Trophoblast cell (in vitro differentiated cells and primary cell): Measurements from ENCODE around the gene DDX31.

Experiments used
- DNase-seq, 2 donors: peaks; one replicate each; pipeline ENCODE4 v3.0.0-alpha.2; 2016
- H2AFZ ChIP-seq: 2 replicates; pipeline ENCODE4 v1.6.1; 2013; ENCODE audit warnings: low read length, moderate library complexity, mild to moderate bottlenecking; ENCODE audit not compliant: insufficient read depth, poor library complexity
- H2AK5ac ChIP-seq: 2 replicates; pipeline ENCODE4 v1.6.1; 2013; ENCODE audit warnings: mild to moderate bottlenecking, low read length
- H2BK120ac ChIP-seq: 2 replicates; pipeline ENCODE4 v1.6.1; 2013; ENCODE audit warnings: low read length, mild to moderate bottlenecking, moderate library complexity; ENCODE audit not compliant: insufficient read depth, poor library complexity
- H2BK12ac ChIP-seq: 2 replicates; pipeline ENCODE4 v1.6.1; 2013; ENCODE audit warnings: mild to moderate bottlenecking, low read length, moderate library complexity
- H2BK5ac ChIP-seq: 2 replicates; pipeline ENCODE4 v1.6.1; 2013; ENCODE audit warnings: low read length, low read depth, moderate library complexity, mild to moderate bottlenecking; ENCODE audit not compliant: poor library complexity
- H3K14ac ChIP-seq: 2 replicates; pipeline ENCODE4 v1.6.1; 2013; ENCODE audit warnings: mild to moderate bottlenecking, low read length
- H3K18ac ChIP-seq: 2 replicates; pipeline ENCODE4 v1.6.1; 2013; ENCODE audit warnings: mild to moderate bottlenecking, low read length
- H3K23ac ChIP-seq: 2 replicates; pipeline ENCODE4 v1.6.1; 2013; ENCODE audit warnings: low read length
- H3K27ac ChIP-seq: 2 replicates; pipeline ENCODE4 v1.5.1; 2013; ENCODE audit warnings: low read depth, mild to moderate bottlenecking, inconsistent platforms, low read length, moderate library complexity
- H3K27me3 ChIP-seq: 2 replicates; pipeline ENCODE4 v1.6.1; 2013; ENCODE audit warnings: inconsistent platforms, mild to moderate bottlenecking, low read length, moderate library complexity; ENCODE audit not compliant: insufficient read depth
- H3K36me3 ChIP-seq, 2 experiments: 1 replicate in 1 of 2; 2 replicates in 1 of 2; pipeline ENCODE4 v1.6.1; 2013; ENCODE audit warnings: low read length in 2 of 2, mild to moderate bottlenecking in 2 of 2, moderate library complexity in 1 of 2; ENCODE audit not compliant: insufficient read depth in 2 of 2, control insufficient read depth in 1 of 2
- H3K4ac ChIP-seq: 2 replicates; pipeline ENCODE4 v1.6.1; 2013; ENCODE audit warnings: low read depth, mild to moderate bottlenecking, low read length, moderate library complexity
- H3K4me1 ChIP-seq, 2 experiments: 1 replicate in 1 of 2; 2 replicates in 1 of 2; pipeline ENCODE4 v1.6.1; 2013; ENCODE audit warnings: low read length in 2 of 2, mild to moderate bottlenecking in 2 of 2, moderate library complexity in 1 of 2; ENCODE audit not compliant: insufficient read depth in 2 of 2, control insufficient read depth in 1 of 2
- H3K4me2 ChIP-seq: 2 replicates; pipeline ENCODE4 v1.6.1; 2013; ENCODE audit warnings: inconsistent platforms, mild to moderate bottlenecking, low read length, moderate library complexity
- H3K4me3 ChIP-seq: 2 replicates; pipeline ENCODE4 v1.5.1; 2013; ENCODE audit warnings: mild to moderate bottlenecking, low read depth, low read length, inconsistent platforms
- H3K79me1 ChIP-seq: one replicate; pipeline ENCODE4 v1.6.1; 2013; ENCODE audit warnings: low read length
- H3K79me2 ChIP-seq: 2 replicates; pipeline ENCODE4 v1.6.1; 2013; ENCODE audit warnings: low read length, mild to moderate bottlenecking; ENCODE audit not compliant: control insufficient read depth, insufficient read depth, poor library complexity
- H3K9ac ChIP-seq: 2 replicates; pipeline ENCODE4 v1.6.1; 2013; ENCODE audit warnings: mild to moderate bottlenecking, low read length
- H3K9me3 ChIP-seq: 2 replicates; pipeline ENCODE4 v1.6.1; 2013; ENCODE audit warnings: low read depth, mild to moderate bottlenecking, control low read depth, inconsistent platforms, low read length; ENCODE audit not compliant: insufficient read depth
- H4K12ac ChIP-seq: 2 replicates; pipeline ENCODE4 v1.6.1; 2013; ENCODE audit warnings: low read depth, mild to moderate bottlenecking, low read length, moderate library complexity
- H4K8ac ChIP-seq: 2 replicates; pipeline ENCODE4 v1.6.1; 2013; ENCODE audit warnings: low read depth, mild to moderate bottlenecking, low read length, moderate library complexity
- H4K91ac ChIP-seq: one replicate; pipeline ENCODE4 v1.6.1; 2013; ENCODE audit warnings: low read depth, mild to moderate bottlenecking, low read length, moderate library complexity
- WGBS: extraction: QIAGEN DNeasy Blood & Tissue Kit; methylation state at CpG from one replicate; pipeline ENCODE4 v1.1.7; 2013; ENCODE audit warnings: missing lambda C conversion rate; ENCODE audit not compliant: insufficient read length, insufficient coverage; ENCODE audit errors: extremely low coverage; 5-methylcytosine and 5-hydroxymethylcytosine counted together

The DDX31 gene

GRCh38 chr9:132602207-132602606 lies 67.6 kb downstream of the DDX31 start:
- no CpG with 5 or more reads among the region's 3 CpGs for WGBS

GRCh38 chr9:132600326-132600984 lies 69.3 kb downstream of the DDX31 start:
- Histone ChIP-seq H3K4me1 (no peaks in the 10 kb centered on the region), H2AFZ (no peak overlapping the region), H3K23ac (no peak overlapping the region), H3K14ac (no peak overlapping the region), H3K27me3 (no peaks in the 10 kb centered on the region), H3K9ac (no peak overlapping the region), H2AK5ac (no peak overlapping the region), H3K4me3 (no peak overlapping the region), H3K9me3 (peaks cover 3% of the 10 kb centered on the region), H2BK12ac (no peak overlapping the region), H3K4me2 (no peak overlapping the region), H3K36me3 (peaks cover 20 to 25% of the 10 kb centered on the region in 2 experiments), H3K79me2 (no peaks in the 10 kb centered on the region), H4K91ac (no peak overlapping the region), H2BK5ac (no peak overlapping the region), H3K18ac (no peak overlapping the region), H3K79me1 (no peaks in the 10 kb centered on the region), H4K12ac (no peak overlapping the region), H3K27ac (no peak overlapping the region), H4K8ac (no peak overlapping the region), H2BK120ac (no peak overlapping the region), H3K4ac (no peak overlapping the region)
- no CpG with 5 or more reads among the region's 12 CpGs for WGBS
- no peak for DNase-seq

More at GRCh38 chr9:132602207-132602606, 67.6 kb downstream of the DDX31 start:
- Histone ChIP-seq H3K14ac (no peak overlapping the region), H3K4me2 (no peak overlapping the region), H3K4ac (no peak overlapping the region), H2AK5ac (no peak overlapping the region), H3K36me3 (peaks cover 28 to 34% of the 10 kb centered on the region in 2 experiments), H3K27me3 (no peaks in the 10 kb centered on the region), H3K4me3 (no peak overlapping the region), H2BK120ac (no peak overlapping the region), H3K18ac (no peak overlapping the region), H3K9me3 (peaks cover 3% of the 10 kb centered on the region), H2AFZ (no peak overlapping the region), H2BK12ac (no peak overlapping the region), H4K91ac (no peak overlapping the region), H2BK5ac (no peak overlapping the region), H3K4me1 (no peaks in the 10 kb centered on the region), H4K12ac (no peak overlapping the region), H3K27ac (no peak overlapping the region), H3K79me1 (no peaks in the 10 kb centered on the region), H3K79me2 (no peaks in the 10 kb centered on the region), H4K8ac (no peak overlapping the region), H3K23ac (no peak overlapping the region), H3K9ac (no peak overlapping the region)
- DNase-seq, result no peak

- H4K91ac ChIP-seq, result no peak overlapping the region
- H4K8ac ChIP-seq, result no peak overlapping the region
- no peaks in the 10 kb centered on the region for H3K79me1 ChIP-seq
- no peaks in the 10 kb centered on the region for H3K9me3 ChIP-seq
- H3K27ac ChIP-seq, result no peak overlapping the region
- no peak overlapping the region for H2BK120ac ChIP-seq
- no peak overlapping the region for H3K14ac ChIP-seq
- H3K18ac ChIP-seq, result no peak overlapping the region
- H3K27me3 ChIP-seq, result peaks cover 3% of the 10 kb centered on the region
- no peak overlapping the region for H4K12ac ChIP-seq
- no peak overlapping the region for H2AK5ac ChIP-seq
- H3K4me3 ChIP-seq, result no peak overlapping the region
- peaks cover 24 to 27% of the 10 kb centered on the region in 2 experiments for H3K36me3 ChIP-seq
- DNase-seq, result peak in 1 of 2 donors; percentile 7
- no peaks in the 10 kb centered on the region for H3K4me1 ChIP-seq
- no peak overlapping the region for H2BK12ac ChIP-seq
- H3K4ac ChIP-seq, result no peak overlapping the region
- H2BK5ac ChIP-seq, result no peak overlapping the region
- no CpG with 5 or more reads among the region's 16 CpGs for WGBS
- H3K4me2 ChIP-seq, result no peak overlapping the region
- H3K23ac ChIP-seq, result no peak overlapping the region
- H3K79me2 ChIP-seq, result no peaks in the 10 kb centered on the region
- H2AFZ ChIP-seq, result no peak overlapping the region
- H3K9ac ChIP-seq, result no peak overlapping the region
These were observed 72.6 kb downstream of the DDX31 start for GRCh38 chr9:132597073-132597775.

- H3K9me3 ChIP-seq, result no peaks in the 10 kb centered on the region
- no peak overlapping the region for H2AFZ ChIP-seq
- no peaks in the 10 kb centered on the region for H3K4me1 ChIP-seq
- H3K14ac ChIP-seq, result no peak overlapping the region
- H3K9ac ChIP-seq, result no peak overlapping the region
- H3K18ac ChIP-seq, result no peak overlapping the region
- H3K79me1 ChIP-seq, result no peaks in the 10 kb centered on the region
- no peak overlapping the region for H3K27ac ChIP-seq
- H4K91ac ChIP-seq, result no peak overlapping the region
- no peak overlapping the region for H3K4me2 ChIP-seq
- H3K4ac ChIP-seq, result no peak overlapping the region
- H2AK5ac ChIP-seq, result no peak overlapping the region
- no peak overlapping the region for H2BK12ac ChIP-seq
- no peak overlapping the region for H2BK120ac ChIP-seq
- no peak overlapping the region for H4K8ac ChIP-seq
- H2BK5ac ChIP-seq, result no peak overlapping the region
- no peaks in the 10 kb centered on the region for H3K79me2 ChIP-seq
- no peak overlapping the region for H3K23ac ChIP-seq
- H4K12ac ChIP-seq, result no peak overlapping the region
- H3K36me3 ChIP-seq, result peaks cover 21 to 23% of the 10 kb centered on the region in 2 experiments
- no peak overlapping the region for H3K4me3 ChIP-seq
- WGBS, result no CpG with 5 or more reads among the region's 3 CpGs
- DNase-seq, result peak in 1 of 2 donors; percentile 37
- H3K27me3 ChIP-seq, result peaks cover 13% of the 10 kb centered on the region
These were observed 73.6 kb downstream of the DDX31 start for GRCh38 chr9:132596200-132596599.
